Cerebellar nuclear complex (tissue), 1 donor: Measurements from ENCODE around the gene POLR2C.
"Not testable (repeated sequence)": the region's sequence is repeated elsewhere in the genome, so short reads cannot be mapped to it uniquely, and the experiment has no call there.

Source experiments
- DNase-seq, 2 experiments: peaks; one replicate each; lab custom pipeline; 2025; lab: John Stamatoyannopoulos, UW

The POLR2C gene

DNA sequence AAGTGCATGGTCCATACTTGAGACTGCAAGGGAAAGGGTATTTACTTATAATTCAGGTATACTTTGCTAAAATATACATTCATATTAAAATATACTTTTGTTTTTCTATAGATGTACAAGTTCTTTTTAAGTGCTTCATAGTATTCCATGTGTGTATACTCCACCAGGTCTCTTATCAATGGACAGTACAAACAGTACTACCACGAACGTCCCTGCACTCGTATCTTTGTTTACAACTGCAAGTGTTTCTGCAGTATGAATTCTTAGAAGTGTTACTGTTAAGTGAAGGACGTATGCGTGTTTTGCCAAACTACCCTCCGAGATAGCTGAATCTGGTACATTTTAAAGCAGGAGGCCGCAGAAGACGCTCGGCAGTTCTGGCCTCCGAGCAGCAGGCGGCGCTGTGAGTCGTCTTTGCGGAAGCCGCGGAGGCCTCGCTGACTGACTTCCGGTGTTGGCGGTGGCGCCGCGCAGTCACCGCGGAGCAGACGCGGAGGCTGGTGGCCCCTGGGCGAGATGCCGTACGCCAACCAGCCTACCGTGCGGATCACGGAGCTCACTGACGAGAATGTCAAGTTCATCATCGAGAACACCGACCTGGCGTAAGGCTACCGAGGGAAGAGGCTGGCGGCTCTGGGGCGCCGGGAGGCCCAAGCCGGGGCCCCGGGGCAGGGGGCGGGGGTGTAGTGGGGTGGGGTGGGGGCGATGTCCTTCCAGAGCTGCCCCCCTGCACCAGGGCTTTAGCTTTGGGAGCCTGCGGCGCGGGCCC is at the start of gene POLR2C:
TSS of gene POLR2C (plus strand) at position 471 of the 769 bp plus-strand sequence. CDS start at position 517, 46 bp downstream.
- DNase-seq, result peak in 1 of 2 experiments; percentile 44

DNA sequence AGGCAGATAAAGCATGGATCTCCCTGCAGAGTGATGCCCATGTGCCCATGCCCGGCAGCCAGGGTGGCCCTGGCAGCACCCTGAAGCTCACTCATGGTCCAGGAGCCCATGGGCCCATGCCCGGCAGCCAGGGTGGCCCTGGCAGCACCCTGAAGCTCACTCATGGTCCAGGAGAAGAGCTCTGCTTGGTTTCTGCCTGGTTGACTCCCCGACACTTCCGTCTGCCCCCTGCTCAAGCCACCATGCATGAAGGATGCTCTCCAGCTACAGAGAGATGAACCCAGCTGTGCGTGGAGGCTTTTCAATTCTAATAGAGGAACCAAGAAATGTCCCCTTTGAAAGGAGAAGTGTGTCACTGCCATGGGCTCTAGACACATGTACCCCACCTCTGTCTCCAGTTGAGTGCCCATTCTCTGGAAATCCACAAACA is 49.2 kb upstream of the POLR2C start:
- DNase-seq, result no peak

DNA sequence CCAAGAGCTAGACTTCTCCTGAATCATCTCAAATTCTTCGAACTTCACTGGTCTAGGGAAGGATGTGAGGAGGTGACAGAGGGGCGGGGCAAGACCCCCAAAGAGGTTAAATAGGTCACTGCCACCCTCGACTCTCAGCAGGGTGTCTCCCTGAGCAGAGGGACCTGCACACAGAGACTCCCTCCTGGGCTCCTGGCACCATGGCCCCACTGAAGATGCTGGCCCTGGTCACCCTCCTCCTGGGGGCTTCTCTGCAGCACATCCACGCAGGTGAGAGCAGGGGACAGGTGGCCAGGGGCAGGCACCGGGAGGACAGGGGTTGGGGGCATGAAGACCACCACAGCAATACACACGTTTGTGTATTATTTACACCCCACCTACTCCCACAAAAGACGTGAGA is 48.7 kb upstream of the POLR2C start:
- DNase-seq, result no peak

DNA sequence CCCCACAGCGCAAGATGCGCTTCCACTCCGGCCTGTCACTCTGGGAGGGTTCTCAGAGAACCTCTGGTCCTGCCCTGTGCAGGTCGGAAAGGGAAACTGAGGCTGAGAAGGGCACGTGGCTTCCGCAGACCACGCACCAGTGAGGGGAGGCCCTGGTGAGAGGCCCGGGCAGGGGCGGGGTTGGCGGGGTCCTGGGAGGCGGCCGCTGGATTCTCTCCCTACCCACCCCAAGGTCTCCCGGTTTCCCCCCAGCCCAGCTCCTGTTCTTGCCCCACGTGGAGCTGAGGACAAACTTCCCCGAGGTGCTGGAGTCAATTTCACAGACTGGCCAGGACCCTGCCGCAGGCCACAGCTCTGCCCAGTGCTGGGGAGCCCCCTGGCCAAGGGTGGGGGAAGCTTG is 46.4 kb upstream of the POLR2C start:
- DNase-seq, result no peak

DNA sequence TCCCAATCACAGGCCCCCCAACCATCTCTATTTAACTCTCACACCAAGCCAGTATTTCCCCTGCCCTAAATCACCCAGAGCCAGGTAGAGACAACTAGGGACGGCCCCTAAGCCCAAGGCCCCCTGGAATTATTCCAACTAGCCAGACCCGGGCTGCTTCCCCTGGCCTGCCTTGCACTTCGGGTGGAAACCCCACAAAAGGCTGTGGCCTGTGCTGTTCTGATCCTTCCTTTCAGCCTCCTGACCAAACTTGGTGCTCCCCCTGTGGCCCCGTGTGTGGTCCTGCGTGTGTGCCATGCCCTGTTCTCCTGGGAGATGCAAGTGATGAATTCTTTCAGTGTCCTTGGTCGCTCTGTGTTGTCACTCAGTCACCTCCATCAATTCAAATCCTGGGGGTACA is 43.0 kb upstream of the POLR2C start:
- DNase-seq, result no peak

DNA sequence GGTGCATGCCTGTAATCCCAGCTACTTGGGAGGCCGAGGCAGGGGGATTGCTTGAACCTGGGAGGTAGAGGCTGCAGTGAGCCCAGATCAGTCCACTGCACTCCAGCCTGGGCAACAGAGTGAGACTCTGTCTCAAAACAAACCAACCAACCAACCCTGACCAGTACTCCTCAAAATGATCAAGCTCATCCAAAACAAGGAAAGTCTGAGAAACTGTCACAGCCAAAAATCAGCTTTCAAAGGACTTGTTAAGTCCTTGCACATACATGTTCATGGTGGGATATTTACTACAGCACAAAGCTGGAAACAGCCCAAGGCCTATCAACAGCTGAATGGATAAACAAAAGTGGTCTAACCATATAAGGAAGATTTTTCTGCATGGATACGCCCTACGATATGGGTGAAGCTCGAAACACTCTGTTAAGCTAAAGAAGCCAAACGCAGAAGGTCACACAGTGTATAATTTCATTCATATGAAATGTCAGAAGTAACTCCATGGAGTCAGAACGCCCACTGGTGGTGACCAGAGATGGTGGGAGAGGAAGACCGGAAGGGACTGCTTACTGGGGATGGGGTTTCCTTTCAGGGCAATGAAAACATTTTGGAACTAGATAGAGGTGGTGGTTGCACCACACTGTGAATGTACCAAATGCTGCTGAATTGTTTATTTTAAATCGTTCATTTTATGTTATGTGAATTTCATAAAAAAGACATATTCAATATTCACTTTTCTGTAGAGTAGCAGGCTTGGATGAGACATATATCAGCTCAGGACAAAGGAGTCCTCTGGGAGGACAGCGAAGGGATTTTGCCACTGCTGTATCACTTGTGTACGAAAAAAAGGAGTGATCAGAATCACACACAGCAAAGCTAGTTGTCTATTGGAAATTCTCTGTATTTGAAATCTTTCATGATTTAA is 40.2 kb upstream of the POLR2C start:
- no peak for DNase-seq

DNA sequence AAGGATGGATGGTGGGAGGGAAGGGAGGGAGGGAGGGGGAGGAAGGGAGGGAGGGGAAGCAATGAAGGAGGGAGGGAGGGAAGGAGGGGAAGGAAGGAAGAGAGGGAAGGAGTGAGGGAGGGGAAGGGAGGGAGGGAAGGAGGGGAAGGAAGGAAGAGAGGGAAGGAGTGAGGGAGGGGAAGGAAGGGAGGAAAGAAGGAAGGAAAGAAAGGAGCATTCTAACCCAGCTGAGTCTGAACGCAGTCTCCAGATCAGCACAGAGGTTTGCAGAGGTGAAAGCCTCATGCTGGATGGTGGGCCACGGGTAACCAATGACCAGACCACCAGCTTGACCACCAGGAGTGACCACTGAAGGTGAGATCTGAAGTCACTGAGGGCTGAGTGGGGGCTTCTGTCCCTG is 39.3 kb upstream of the POLR2C start:
- no peak for DNase-seq

DNA sequence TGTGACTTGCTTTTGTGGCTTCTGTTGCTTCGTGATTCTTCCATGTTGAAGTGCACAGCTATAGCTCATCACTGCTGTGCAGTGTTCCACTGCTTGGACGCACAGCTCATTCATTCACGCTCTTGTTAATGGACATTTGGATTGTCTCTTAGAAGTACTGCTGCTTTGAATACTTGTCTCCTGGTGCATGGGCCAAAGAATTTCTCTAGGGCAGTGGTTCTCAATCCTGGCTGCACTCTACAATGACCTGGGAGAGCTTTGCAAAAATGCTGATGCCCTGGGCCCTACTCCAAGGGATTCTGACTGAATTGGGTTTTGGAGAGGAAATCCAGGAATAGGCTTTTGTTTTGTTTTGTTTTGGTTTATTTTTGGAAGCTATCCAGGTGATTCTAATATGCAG is 37.9 kb upstream of the POLR2C start:
- no peak for DNase-seq

DNA sequence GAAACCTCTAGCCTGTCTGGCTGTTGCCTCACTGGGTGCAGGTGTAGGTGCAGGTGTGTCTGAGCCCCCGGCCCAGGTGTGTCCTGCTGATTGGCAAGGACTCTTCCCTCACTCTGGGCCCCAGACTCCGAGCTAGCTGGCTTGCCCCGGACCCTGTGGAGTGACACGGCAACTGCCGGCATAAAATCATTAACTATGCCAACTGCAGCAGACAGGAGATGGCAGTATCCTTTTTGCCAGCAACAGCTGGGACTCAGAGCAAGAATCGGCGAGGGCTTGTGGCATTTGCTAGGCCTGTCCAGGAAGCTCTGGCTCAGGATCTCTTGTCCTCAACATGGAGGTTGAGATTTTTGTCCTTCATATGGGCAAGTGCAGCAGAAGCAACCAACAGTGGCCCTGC is 36.1 kb upstream of the POLR2C start:
- no peak for DNase-seq

DNA sequence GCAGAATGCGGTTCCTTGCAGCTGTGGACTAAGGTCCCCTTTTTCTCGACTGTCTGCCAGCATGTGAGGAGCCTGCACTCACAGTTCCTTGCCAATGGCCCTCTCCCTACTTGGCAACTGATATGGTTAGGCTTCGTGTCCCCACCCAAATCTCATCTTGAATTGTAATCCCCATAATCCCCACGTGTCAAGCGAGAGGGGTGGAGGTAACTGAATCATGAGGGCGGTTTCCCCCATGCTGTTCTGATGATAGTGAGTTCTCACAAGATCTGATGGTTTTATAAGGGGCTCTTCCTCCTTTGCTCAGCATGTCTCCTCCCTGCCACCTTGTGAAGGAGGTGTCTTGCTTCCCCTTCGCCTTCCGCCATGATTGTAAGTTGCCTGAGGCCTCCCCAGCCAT is 35.2 kb upstream of the POLR2C start:
- DNase-seq, result no peak

DNA sequence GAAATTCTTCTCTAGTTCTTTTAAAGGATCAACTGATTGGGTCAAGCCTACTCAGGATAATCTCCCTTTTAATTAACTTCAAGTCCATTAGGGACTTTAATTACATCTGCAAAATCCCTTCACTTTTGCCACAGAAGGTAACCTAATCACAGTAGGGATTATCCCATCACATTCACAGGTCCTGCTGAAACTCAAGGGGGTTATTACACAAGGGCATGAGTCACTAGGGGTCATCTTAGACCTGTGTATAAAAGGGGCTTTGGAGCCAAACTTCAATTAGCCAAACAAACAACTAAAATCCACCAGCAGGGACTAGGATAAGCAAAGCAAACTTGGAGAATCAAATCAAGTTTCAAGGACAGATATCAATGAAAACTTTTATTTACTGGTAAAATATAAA is 34.7 kb upstream of the POLR2C start:
- no peak for DNase-seq

DNA sequence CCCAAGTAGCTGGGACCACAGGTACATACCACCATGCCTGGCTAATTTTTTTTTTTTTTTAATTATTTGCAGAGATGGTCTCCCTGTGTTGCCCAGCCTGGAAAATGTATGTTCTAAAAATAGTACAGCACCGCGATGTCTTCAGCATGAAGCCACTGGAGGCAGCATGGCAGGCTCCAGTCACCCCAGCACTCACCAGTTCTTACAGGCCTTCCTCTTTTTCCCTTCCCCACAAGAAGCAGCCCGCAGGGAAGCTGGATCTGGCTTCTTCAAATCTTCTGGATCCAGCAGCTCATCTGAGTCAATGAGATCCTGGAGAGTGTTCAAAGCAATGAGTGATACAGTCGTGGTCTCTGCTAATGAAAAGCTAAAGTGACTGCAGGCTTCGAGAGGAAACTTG is 31.5 kb upstream of the POLR2C start:
- DNase-seq, result no peak

DNA sequence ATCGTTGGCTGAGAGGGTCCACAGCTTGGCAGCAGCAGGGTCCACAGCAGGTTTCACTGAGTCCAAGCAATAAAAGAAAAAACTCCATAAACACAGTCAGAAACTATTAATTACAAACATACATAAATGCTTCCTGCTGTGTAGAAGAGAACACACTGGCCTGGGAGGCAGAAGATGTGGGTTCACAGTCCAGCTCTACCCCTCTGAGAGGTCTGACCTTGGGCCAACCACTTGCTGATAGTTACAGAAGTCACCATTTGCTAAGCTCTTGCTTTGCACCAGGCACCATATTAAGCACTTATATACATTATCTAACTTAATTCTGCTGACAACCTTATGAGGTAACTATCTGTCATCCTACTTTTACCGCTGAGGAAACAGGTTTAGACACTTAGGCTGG is 30.0 kb upstream of the POLR2C start:
- no peak for DNase-seq

DNA sequence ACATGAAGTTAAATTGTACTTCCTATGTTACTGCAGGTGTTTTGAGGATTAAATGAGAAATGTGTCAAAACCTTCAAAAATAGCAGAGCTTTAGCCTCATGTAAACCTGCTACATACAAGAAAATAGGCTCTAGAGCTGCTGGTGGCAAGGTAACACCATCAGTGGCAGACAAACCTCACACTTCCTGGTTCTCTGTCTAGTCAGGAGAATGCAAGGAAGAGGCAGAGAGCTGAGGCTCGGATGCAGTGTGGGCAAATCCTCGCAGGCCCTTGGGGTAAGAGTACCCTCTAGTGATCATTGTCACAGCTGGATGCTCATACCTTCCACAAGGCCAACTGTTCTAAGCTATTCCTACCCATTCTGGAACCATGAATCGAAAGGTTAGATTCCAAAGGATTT is 29.5 kb upstream of the POLR2C start:
- no peak for DNase-seq

DNA sequence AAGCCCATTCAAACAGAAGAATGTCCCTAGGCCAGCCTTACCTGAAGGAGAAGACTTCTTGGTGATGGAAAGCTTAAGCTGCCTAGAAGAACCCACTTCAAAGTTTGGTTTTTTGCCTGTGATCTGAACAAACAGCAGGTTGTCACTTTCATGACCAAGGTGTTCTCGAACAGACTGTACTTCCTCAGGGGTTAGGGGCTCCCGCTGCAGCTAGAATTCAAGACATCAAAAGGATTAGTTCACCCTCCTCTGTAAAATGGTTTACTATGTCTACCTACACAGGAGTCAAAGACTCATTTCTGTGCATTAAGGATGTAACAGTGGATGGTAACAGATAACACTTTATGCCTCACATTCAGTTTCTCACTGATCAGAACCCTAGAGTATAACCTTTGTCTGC is 28.5 kb upstream of the POLR2C start:
- no peak for DNase-seq

DNA sequence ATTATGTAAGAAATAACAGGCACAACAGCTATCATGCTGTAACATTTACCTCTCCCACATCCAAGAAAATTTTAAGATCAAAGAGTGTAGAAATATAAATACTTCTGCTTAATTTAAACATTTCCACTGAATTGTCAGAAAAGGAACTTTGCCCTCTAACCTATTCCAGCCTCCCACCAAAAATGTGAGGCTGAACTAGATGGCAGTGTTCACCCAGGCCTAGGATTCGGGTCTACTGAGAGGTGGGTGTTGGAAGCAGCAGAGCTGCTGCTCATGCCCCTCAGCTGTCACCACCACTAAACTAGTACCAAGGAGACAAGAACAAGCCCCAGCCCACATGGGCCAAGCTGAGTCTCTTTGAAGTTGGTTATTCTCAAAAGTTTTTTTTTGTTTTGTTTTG is 26.6 kb upstream of the POLR2C start:
- DNase-seq, result no peak

DNA sequence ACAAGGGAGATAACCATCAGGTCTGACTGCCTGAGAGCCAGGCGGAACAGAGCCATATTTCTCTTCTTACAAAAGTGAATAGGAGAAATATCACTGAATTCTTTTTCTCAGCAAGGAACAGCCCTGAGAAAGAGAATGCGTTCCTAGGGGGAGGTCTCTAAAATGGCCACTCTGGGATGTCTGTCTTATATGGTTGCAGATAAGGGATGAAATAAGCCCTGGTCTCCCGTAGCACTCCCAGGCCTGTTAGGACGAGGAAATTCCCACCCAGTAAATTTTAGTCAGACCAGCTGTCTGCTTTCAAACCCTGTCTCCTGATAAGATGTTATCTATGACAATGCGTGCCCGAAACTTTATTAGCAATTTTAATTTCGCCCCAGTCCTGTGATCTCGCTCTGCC is 22.5 kb upstream of the POLR2C start:
- DNase-seq, result not testable (repeated sequence)

DNA sequence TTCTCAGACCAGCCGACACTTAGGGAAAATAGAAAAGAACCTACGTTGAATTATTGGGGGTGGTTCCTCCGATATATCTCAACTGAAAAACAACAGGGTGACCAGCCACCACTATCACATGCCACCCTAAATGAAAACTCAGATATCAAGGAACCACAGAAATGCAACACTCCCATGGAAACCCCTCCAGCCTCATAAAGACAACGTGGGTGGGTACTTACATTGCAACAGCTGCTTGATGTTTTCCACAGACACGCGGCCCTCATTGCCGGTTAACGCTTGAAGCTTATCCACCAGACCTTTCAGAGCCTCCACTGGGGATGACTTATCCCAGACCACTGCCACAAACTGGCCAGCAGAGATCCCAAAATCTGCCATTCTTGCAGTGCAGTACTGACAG is 21.9 kb upstream of the POLR2C start:
- DNase-seq, result not testable (repeated sequence)

DNA sequence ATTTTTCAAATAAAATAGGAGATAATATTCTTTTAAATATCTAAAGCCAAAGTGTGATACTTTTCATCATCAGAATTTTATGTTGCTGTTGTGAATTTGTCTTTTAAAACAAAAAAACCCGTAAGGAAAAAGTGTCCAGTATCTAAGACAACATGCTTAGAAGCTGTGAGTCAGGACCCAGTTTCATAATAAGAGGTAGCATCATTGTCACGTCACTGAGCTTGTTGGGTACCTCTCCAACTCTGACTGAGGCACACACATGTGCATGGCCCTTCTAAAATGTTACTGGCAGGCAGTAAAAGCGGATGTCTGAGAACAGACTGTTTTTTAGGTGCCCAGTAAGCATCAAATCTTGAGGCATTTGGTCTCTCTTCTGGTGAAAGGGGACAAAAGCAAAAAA is 17.8 kb upstream of the POLR2C start:
- DNase-seq, result no peak

DNA sequence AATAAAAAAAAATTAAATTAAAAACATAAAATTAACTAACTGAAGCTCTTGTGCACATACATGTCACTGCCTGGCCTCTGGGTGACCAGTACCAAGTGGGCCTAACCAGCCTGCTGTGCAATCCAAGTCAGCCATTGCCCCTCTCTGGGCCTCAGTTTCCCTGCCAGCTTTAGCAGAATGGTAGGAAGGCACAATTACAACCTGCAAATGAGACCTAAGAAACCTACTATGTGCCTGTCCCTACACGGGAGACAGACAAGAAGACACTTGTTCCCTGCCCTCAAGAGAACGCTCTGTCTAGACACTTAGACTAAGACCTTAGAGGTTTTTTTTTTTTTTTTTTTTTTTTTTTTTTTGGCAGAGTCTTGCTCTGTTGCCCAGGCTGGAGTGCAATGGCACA is 17.0 kb upstream of the POLR2C start:
- no peak for DNase-seq

DNA sequence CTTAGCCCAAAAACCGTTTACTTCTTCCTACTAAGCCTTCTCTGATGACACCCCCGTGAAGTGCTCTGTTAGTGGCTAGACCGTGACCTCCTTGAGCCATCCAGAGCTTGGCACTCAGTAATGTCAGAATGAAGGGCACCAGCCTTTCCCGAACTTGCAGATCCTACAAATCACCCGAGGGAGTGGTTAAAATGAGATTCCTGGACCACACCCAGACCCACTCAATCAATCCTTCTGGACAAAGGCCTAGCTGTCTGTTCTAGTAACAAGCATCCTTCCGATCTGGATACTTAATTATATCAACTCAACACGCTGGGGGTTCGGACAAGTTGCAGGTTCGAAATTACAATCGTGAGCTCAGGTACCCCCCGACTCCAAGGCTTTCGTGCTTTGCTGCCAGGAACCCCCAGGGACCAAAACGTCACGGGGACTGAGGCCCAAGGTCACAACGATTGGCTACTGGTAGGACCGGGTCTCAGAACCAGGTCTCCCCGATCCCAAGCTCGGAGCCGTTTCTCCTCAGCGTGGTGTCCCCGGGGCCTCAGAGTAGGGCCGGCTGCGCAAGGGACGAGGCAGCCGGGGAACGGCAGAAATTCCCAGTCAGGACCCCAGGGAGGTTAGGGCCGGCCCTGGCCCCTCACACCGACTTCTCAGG is 15.8 kb upstream of the POLR2C start:
- DNase-seq, result no peak

DNA sequence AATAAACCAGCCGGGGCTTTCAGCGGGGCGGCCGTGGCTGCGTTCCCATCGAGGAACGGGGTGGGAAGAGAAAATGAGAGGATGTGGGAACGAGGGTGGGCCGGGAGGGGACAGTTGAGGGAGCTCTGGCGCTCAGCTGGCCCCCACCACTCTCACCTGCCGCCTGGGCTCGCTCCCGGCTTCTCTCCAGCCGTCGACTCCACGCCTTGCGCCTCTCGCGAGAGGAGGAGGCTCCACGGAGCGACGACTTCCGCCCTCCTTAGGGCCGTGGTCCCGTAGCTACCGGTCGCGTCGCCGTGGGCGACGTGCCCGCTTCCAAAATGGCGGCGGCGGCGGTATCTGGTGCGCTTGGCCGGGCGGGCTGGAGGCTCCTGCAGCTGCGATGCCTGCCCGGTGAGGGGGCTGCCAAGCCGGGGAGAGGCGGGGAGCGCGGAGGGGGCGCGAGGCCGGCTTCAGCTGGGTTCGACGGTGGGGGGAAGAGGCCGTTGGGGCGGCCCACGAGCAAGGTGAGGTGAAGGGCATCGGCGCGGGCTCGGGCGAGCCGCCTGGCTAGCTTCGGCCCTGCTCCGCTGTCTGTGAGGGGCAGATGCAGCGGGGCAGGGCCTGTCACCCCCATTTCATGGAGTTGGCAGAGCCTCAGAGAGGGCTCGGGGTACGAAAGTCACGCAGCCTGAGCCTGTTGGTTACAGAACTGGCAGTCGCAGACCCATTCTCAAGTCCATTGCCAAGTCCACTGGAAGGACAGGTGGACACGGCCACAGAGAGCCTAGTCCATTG is 15.1 kb upstream of the POLR2C start, which contains the start of the genes CIAPIN1 and COQ9:
TSS of gene CIAPIN1 (minus strand) at position 200 of the 777 bp plus-strand sequence. CDS start 6,457 bp downstream, outside the sequence.
TSS of gene COQ9 (plus strand) at position 294 of the 777 bp plus-strand sequence. CDS start at position 321, 27 bp downstream.
- DNase-seq, result peak; percentile 54 to 73
